Inflammatory macrophage treated with lipopolysaccharide for 1 hour (primary cell): Measurements from ENCODE around the gene PAPSS2.
"Not testable (repeated sequence)": the region's sequence is repeated elsewhere in the genome, so short reads cannot be mapped to it uniquely, and the experiment has no call there.

Source experiments
- DNase-seq, 2 donors: peaks; one replicate each; pipeline ENCODE4 v3.0.0-alpha.2; 2020 to 2022

Gene PAPSS2

GRCh38 chr10:87643920-87644319 is 15.8 kb upstream of the PAPSS2 start:
- DNase-seq: no peak

GRCh38 chr10:87644500-87644899 is 15.2 kb upstream of the PAPSS2 start:
- not testable (repeated sequence) for DNase-seq

- DNase-seq: no peak
Observed at GRCh38 chr10:87646192-87646909, 13.3 kb upstream of the PAPSS2 start.

- peak in 1 of 2 donors; percentile 32 for DNase-seq
Observed at GRCh38 chr10:87646935-87647334, 12.7 kb upstream of the PAPSS2 start.

- DNase-seq: no peak
Observed at GRCh38 chr10:87650838-87651589, 8.7 kb upstream of the PAPSS2 start.

GRCh38 chr10:87651801-87652200 is 7.9 kb upstream of the PAPSS2 start:
- no peak for DNase-seq

GRCh38 chr10:87652261-87652660 is 7.4 kb upstream of the PAPSS2 start:
- no peak for DNase-seq

- DNase-seq: no peak
Observed at GRCh38 chr10:87654212-87654611, 5.5 kb upstream of the PAPSS2 start.

GRCh38 chr10:87656431-87657072 is 3.1 kb upstream of the PAPSS2 start:
- peak; percentile 29 to 71 for DNase-seq

GRCh38 chr10:87657371-87657770 is 2.3 kb upstream of the PAPSS2 start:
- DNase-seq: peak; percentile 81 to 93

GRCh38 chr10:87658321-87658795 is 1.3 kb upstream of the PAPSS2 start:
- no peak for DNase-seq

- DNase-seq: no peak
Observed at GRCh38 chr10:87658858-87659555, 671 bp upstream of the PAPSS2 start.

- no peak for DNase-seq
Observed at GRCh38 chr10:87660484-87661133, 931 bp downstream of the PAPSS2 start.

GRCh38 chr10:87661861-87662785 is 2.4 kb downstream of the PAPSS2 start:
- DNase-seq: no peak

- DNase-seq: no peak
Observed at GRCh38 chr10:87664276-87664701, 4.6 kb downstream of the PAPSS2 start.

- DNase-seq: no peak
Observed at GRCh38 chr10:87667493-87667892, 7.8 kb downstream of the PAPSS2 start.

- DNase-seq: peak; percentile 40 to 61
Observed at GRCh38 chr10:87668324-87669074, 8.8 kb downstream of the PAPSS2 start.

GRCh38 chr10:87669752-87670151 is 10.1 kb downstream of the PAPSS2 start:
- DNase-seq: no peak

- DNase-seq: peak in 1 of 2 donors; percentile 31
Observed at GRCh38 chr10:87670586-87670985, 10.9 kb downstream of the PAPSS2 start.

- peak in 1 of 2 donors; percentile 20 for DNase-seq
Observed at GRCh38 chr10:87671139-87671815, 11.6 kb downstream of the PAPSS2 start.
